GM12878 (cell line): ENCODE data around the gene SPIRE2. TPM values are rescaled to one million over a fixed set of nuclear protein-coding genes. Genes with fewer than 3 reads are reported as not detected.

Experiments used
- ATAC-seq: fragments of 200-7000 bp; cut with Tn5 transposase; 3 replicates; pipeline ENCODE4 v1.9.1; 2020; ENCODE audit warnings: mild to moderate bottlenecking, moderate library complexity
- BruUV-seq: library from RNA; stranded (reverse); fragments of 400-500 nt; replicated peaks from 2 replicates; lab custom pipeline; 2021; lab: Mats Ljungman, UMichigan
- CTCF ChIA-PET: fragments of 300-600 bp; sonication (Branson Sonifier 250); formaldehyde crosslinking; extraction: SDS; loops from one replicate; lab custom pipeline; 2021; ENCODE audit warnings: inconsistent platforms; lab: Yijun Ruan, JAX
- POLR2A ChIA-PET: fragments of 350-600 bp; formaldehyde crosslinking; extraction: SDS; loops from one replicate; lab custom pipeline; 2021; ENCODE audit warnings: inconsistent platforms; lab: Charles Lee
- RAD21 ChIA-PET: fragments of 300-600 bp; sonication (Branson Sonifier 250); formaldehyde crosslinking; loops from one replicate; lab custom pipeline; 2023; ENCODE audit warnings: antibody characterized with exemption; ENCODE audit not compliant: unreplicated experiment; lab: Charles Lee
- SMC1A ChIA-PET: fragments of 300-600 bp; sonication (Branson Sonifier 250); formaldehyde crosslinking; loops from one replicate; lab custom pipeline; 2023; ENCODE audit not compliant: unreplicated experiment, uncharacterized antibody; lab: Charles Lee
- DNase-seq: peaks from one replicate; pipeline ENCODE4 v3.0.0-alpha.2; 2011; ENCODE audit warnings: low read depth, low spot score
- FAIRE-seq: peaks from 3 replicates; lab custom pipeline; 2011; peaks lifted over from hg19 to GRCh38; lab: Jason Lieb, UNC
- H2AFZ ChIP-seq: 2 replicates; pipeline ENCODE4 v1.6.0; 2011; ENCODE audit warnings: low read depth, low read length, control low read depth; ENCODE audit not compliant: control insufficient read depth
- H3K27ac ChIP-seq: 2 replicates; pipeline ENCODE4 v1.5.1; 2011; ENCODE audit warnings: control low read depth; ENCODE audit not compliant: control insufficient read depth, insufficient read depth
- H3K27me3 ChIP-seq, 2 experiments: replicated peaks in 1 of 2; 2 replicates each; pipeline versions ENCODE4 v1.6.0 to v1.6.1; 2011; ENCODE audit warnings: low read length in 1 of 2; ENCODE audit not compliant: control insufficient read depth in 2 of 2, insufficient read depth in 2 of 2
- H3K36me3 ChIP-seq, 2 experiments: 2 replicates each; pipeline ENCODE4 v1.5.1; 2011; ENCODE audit warnings: low read length in 1 of 2; ENCODE audit not compliant: control insufficient read depth in 2 of 2, insufficient read depth in 2 of 2
- H3K4me1 ChIP-seq: 2 replicates; pipeline ENCODE4 v1.6.1; 2011; ENCODE audit warnings: mild to moderate bottlenecking, low read length, moderate library complexity, mixed read lengths; ENCODE audit not compliant: control insufficient read depth, insufficient read depth
- H3K4me2 ChIP-seq: 2 replicates; pipeline ENCODE4 v1.6.0; 2011; ENCODE audit warnings: control low read depth; ENCODE audit not compliant: control insufficient read depth, insufficient read depth
- H3K4me3 ChIP-seq: fragments of 200-600 bp; sonication (generic); 2 replicates; pipeline ENCODE4 v1.5.1; 2016
- H3K79me2 ChIP-seq: 2 replicates; pipeline ENCODE4 v1.6.0; 2011; ENCODE audit warnings: low read length; ENCODE audit not compliant: control insufficient read depth, insufficient read depth
- H3K9ac ChIP-seq: 2 replicates; pipeline ENCODE4 v1.8.0; 2011; ENCODE audit warnings: low read length, control low read depth, mixed read lengths; ENCODE audit not compliant: control insufficient read depth, insufficient read depth
- H3K9me3 ChIP-seq: replicated peaks from 3 replicates; pipeline ENCODE4 v1.5.1; 2011; ENCODE audit warnings: mild to moderate bottlenecking, low read length; ENCODE audit not compliant: control insufficient read depth, insufficient read depth
- H4K20me1 ChIP-seq: 2 replicates; pipeline ENCODE4 v1.6.0; 2011; ENCODE audit not compliant: control insufficient read depth, insufficient read depth
- ASH2L ChIP-seq: fragments of 300-600, 200-600 bp; sonication (generic); IDR thresholded peaks from 2 replicates; pipeline ENCODE4 v1.6.1; 2017; ENCODE audit warnings: low read depth, mild to moderate bottlenecking, borderline replicate concordance
- ATF7 ChIP-seq: fragments of 450-650 bp; IDR thresholded peaks from 2 replicates; pipeline ENCODE4 v1.6.1; 2016; ENCODE audit warnings: low read depth, mild to moderate bottlenecking
- BACH1 ChIP-seq: fragments of 450-650 bp; IDR thresholded peaks from 2 replicates; pipeline ENCODE4 v1.6.1; 2017; ENCODE audit warnings: mild to moderate bottlenecking, borderline replicate concordance
- BMI1 ChIP-seq: fragments of 450-650 bp; IDR thresholded peaks from 2 replicates; pipeline ENCODE4 v1.6.1; 2016; ENCODE audit warnings: mild to moderate bottlenecking, moderate library complexity, borderline replicate concordance
- ELK1 ChIP-seq: IDR thresholded peaks from 2 replicates; pipeline ENCODE4 v1.6.1; 2012; ENCODE audit warnings: low read depth, low read length, improper control_type of control experiment
- EZH2 ChIP-seq: IDR thresholded peaks from 2 replicates; pipeline ENCODE4 v1.6.1; 2012; ENCODE audit warnings: low read depth, mild to moderate bottlenecking, control low read depth, inconsistent platforms, low read length, borderline replicate concordance; ENCODE audit not compliant: control insufficient read depth
- IKZF1 ChIP-seq: fragments of 450-650 bp; conservative IDR thresholded peaks from 2 replicates; pipeline ENCODE4 v1.6.1; 2017; ENCODE audit warnings: antibody characterized with exemption, mild to moderate bottlenecking
- KDM1A ChIP-seq: fragments of 200-600 bp; sonication (generic); IDR thresholded peaks from 2 replicates; pipeline ENCODE4 v1.6.1; 2016; ENCODE audit warnings: borderline replicate concordance
- MXI1 ChIP-seq: fragments of 150-350 bp; IDR thresholded peaks from 2 replicates; pipeline ENCODE4 v1.6.1; 2011; ENCODE audit warnings: low read depth, mild to moderate bottlenecking, inconsistent platforms, low read length, improper control_type of control experiment
- NRF1 ChIP-seq: conservative IDR thresholded peaks from 2 replicates; pipeline ENCODE4 v1.6.1; 2011; ENCODE audit warnings: mild to moderate bottlenecking, low read depth, low read length, improper control_type of control experiment
- PAX5 ChIP-seq: IDR thresholded peaks from 2 replicates; pipeline ENCODE4 v1.6.1; 2011; ENCODE audit warnings: low read depth, low read length, borderline replicate concordance
- RAD51 ChIP-seq: fragments of 450-650 bp; IDR thresholded peaks from 2 replicates; pipeline ENCODE4 v1.6.1; 2016; ENCODE audit warnings: moderate library complexity, mild to moderate bottlenecking, inconsistent platforms
- RB1 ChIP-seq: fragments of 450-650 bp; formaldehyde crosslinking; IDR thresholded peaks from 2 replicates; pipeline ENCODE4 v1.6.1; 2017; ENCODE audit warnings: mild to moderate bottlenecking, borderline replicate concordance
- RBBP5 ChIP-seq: fragments of 200-600 bp; sonication (generic); conservative IDR thresholded peaks from 2 replicates; pipeline ENCODE4 v1.6.1; 2016
- RUNX3 ChIP-seq: IDR thresholded peaks from 2 replicates; pipeline ENCODE4 v1.6.1; 2012; ENCODE audit warnings: low read length, inconsistent platforms
- STAT1 ChIP-seq: fragments of 450-650 bp; conservative IDR thresholded peaks from 2 replicates; pipeline ENCODE4 v1.6.1; 2014; ENCODE audit warnings: antibody characterized with exemption, mild to moderate bottlenecking
- YY1 ChIP-seq: IDR thresholded peaks from 2 replicates; pipeline ENCODE4 v1.6.1; 2011; ENCODE audit warnings: low read depth, mild to moderate bottlenecking, low read length
- ZNF207 ChIP-seq: fragments of 450-650 bp; IDR thresholded peaks from 2 replicates; pipeline ENCODE4 v1.6.1; 2014; ENCODE audit warnings: antibody characterized with exemption, mild to moderate bottlenecking, borderline replicate concordance
- ZNF274 ChIP-seq: IDR thresholded peaks from one replicate; pipeline ENCODE4 v1.8.0; 2011; ENCODE audit not compliant: insufficient read length, insufficient read depth
- WGBS: methylation state at CpG from one replicate; pipeline ENCODE4 v1.1.6; 2016; ENCODE audit warnings: low lambda C conversion rate; ENCODE audit not compliant: insufficient replicate concordance, insufficient coverage; ENCODE audit errors: missing lambda C conversion rate; 5-methylcytosine and 5-hydroxymethylcytosine counted together
- in situ Hi-C: fragments of 300-500 bp; cut with MboI; formaldehyde crosslinking; loops from 9 replicates; pipeline ENCODE4 v1.14.3; 2018; ENCODE audit warnings: mixed read lengths
- intact Hi-C: fragments of 100-400 bp; cut with micrococcal nuclease; formaldehyde crosslinking; loops from one replicate; pipeline ENCODE4 v1.14.2; 2022; ENCODE audit not compliant: unreplicated experiment
- polyA plus RNA-seq, 11 experiments: library from polyadenylated mRNA; depleted of rRNA in 4 of 11; unstranded in 6 of 11; stranded (reverse) in 5 of 11; fragments of >200 nt; fragmentation: Nextera tagmentation in 4 of 11; fragmentation: Illumina TruSeq in 1 of 11; extraction: Ambion mirVana in 4 of 11; extraction: Trizol in 1 of 11; gene quantifications; 1 replicate in 1 of 11; 2 replicates in 10 of 11; pipeline versions ENCODE4 v1.2.1 to v1.2.3, GENCODE V29; 2011 to 2016; ENCODE audit warnings: inconsistent platforms in 2 of 11, missing spikeins in 2 of 11, low read depth in 1 of 11
- total RNA-seq, 4 experiments: library from RNA; depleted of rRNA in 3 of 4; stranded (reverse); fragments of >200 nt in 3 of 4; fragmentation: Illumina TruSeq in 1 of 4; extraction: Trizol in 1 of 4; gene quantifications; 2 replicates each; pipeline versions ENCODE4 v1.2.1 to v1.2.3, GENCODE V29; 2013 to 2021
- TF ChIP-seq, protein P1 (sequence below): fragments of 450-650 bp; IDR thresholded peaks from 2 replicates; pipeline ENCODE4 v1.6.1; 2017; ENCODE audit warnings: antibody characterized with exemption, mild to moderate bottlenecking, moderate library complexity

SPIRE2 gene
- total and polyA plus RNA-seq, 10 of the 15 experiments (the other 5 are each of a cell fraction or from before 2014, with no cell fraction given), result 0.03 to 0.64 (median 0.27) TPM; not detected in 1

DNA sequence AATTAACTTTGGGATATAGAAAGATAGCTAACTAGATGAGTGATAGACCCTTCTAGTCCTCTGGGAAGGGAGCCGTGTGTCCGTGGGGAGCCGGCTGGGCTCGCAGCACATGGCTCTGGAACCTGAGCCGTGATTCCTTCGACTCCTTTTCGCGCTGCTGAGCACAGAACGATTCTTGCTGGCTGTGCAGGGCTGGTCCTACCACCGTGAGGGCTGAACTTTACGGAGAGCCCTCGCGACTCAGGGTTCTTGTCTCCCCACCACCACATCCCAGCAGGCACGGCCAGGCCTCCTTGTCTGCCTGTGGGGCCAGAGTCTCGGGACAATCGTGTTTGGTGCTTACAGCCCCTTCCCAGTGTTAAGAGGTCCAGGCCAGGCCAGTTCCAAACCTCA is 31.3 kb downstream of the SPIRE2 start (continued):
- TF ChIP-seq, protein P1, sequence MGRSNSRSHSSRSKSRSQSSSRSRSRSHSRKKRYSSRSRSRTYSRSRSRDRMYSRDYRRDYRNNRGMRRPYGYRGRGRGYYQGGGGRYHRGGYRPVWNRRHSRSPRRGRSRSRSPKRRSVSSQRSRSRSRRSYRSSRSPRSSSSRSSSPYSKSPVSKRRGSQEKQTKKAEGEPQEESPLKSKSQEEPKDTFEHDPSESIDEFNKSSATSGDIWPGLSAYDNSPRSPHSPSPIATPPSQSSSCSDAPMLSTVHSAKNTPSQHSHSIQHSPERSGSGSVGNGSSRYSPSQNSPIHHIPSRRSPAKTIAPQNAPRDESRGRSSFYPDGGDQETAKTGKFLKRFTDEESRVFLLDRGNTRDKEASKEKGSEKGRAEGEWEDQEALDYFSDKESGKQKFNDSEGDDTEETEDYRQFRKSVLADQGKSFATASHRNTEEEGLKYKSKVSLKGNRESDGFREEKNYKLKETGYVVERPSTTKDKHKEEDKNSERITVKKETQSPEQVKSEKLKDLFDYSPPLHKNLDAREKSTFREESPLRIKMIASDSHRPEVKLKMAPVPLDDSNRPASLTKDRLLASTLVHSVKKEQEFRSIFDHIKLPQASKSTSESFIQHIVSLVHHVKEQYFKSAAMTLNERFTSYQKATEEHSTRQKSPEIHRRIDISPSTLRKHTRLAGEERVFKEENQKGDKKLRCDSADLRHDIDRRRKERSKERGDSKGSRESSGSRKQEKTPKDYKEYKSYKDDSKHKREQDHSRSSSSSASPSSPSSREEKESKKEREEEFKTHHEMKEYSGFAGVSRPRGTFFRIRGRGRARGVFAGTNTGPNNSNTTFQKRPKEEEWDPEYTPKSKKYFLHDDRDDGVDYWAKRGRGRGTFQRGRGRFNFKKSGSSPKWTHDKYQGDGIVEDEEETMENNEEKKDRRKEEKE, result no peak
- no peak for TF ChIP-seq BMI1
- TF ChIP-seq NRF1, result no peak
- no peak for TF ChIP-seq YY1
- TF ChIP-seq BACH1, result no peak
- no peak for TF ChIP-seq RAD51
- TF ChIP-seq, all 136 proteins: peak for 0

DNA sequence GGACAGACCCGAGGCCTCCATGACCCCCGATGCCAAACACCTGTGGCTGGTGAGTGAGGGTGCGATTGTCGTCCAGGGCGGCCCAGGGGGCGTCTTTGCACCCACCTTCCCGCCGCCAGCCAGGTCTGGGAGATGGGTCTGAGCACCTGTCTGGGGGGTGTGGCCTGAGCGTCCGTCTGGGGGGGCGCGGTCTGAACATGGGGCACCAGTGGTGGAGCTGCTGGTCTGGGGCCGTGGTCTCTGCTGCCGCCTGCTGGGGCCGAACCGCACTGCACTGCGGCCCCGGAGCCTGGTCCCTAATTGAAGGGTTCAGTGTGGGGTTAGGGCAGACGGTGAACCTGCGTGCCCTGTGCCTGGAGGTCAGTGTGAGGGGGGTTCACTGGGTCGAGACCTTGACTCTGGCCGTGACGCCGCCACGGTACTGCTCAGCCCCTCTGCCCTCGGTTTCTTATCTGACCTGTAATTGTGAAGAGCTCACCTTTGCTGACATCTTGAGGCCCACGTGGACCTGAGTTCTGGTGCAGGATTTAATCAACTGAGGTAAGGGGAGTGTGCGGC is 32.6 kb downstream of the SPIRE2 start:
- Histone ChIP-seq H4K20me1 (no peaks in the 10 kb centered on the region), H3K27me3 (no peaks in the 10 kb centered on the region; a peak in 1 of 4 replicates), H3K79me2 (no peaks in the 10 kb centered on the region), H3K4me3 (no peak overlapping the region), H3K9me3 (no peaks in the 10 kb centered on the region), H3K9ac (no peak overlapping the region), H3K27ac (no peak overlapping the region), H2AFZ (no peak overlapping the region), H3K4me2 (no peak overlapping the region), H3K4me1 (peaks cover 22% of the 10 kb centered on the region), H3K36me3 (no peaks in the 10 kb centered on the region)
- peak; percentile 86 for ATAC-seq
- ChIA-PET POLR2A (interaction anchor here (1.0 to 5.2 kb wide), 5 partner anchors 12 to 285 kb away, joined by 3 to 49 read pairs (median 7); partner anchors contain the start of genes CPNE7 and TCF25), RAD21 (interaction anchor here (0.6 to 3.9 kb wide), 18 partner anchors 11 to 258 kb away, joined by 3 to 60 read pairs (median 4); partner anchors contain the start of genes SPATA2L and TCF25), SMC1A (interaction anchor here (0.6 to 3.5 kb wide), 17 partner anchors 12 to 259 kb away, joined by 3 to 44 read pairs (median 3); partner anchors contain the start of gene TCF25), CTCF (interaction anchor here (0.6 to 6.9 kb wide), 37 partner anchors 8 to 261 kb away, joined by 3 to 119 read pairs (median 4); partner anchors contain the start of genes FANCA, SPATA2L and TCF25)
- intact Hi-C loops (loop anchor here (1.0 to 2.0 kb wide), 3 partner anchors 44 to 161 kb away; partner anchors contain the start of gene FANCA), in situ Hi-C loops (loop anchor here (5.0 kb wide), 1 partner anchor 159 kb away; the partner anchor contains the start of gene SPATA2L)
- WGBS, result 4% methylated on average over 28 of the region's 28 CpGs
- FAIRE-seq, result no peak
- no peak for DNase-seq
- BruUV-seq, result no TSS peak
- TF ChIP-seq RB1, result 0 out of 2 replicates have a peak, but pooled peaks have one; percentile 49
- TF ChIP-seq NRF1, result no peak
- peak; percentile 50; the same call in 1 of the 2 replicates for TF ChIP-seq RUNX3
- TF ChIP-seq ATF7, result no peak
- no peak for TF ChIP-seq IKZF1
- no peak for TF ChIP-seq ZNF207
- TF ChIP-seq EZH2, result no peak
- peak; percentile 38; the same call in 1 of the 2 replicates for TF ChIP-seq MXI1
- TF ChIP-seq RBBP5, result no peak
- peak; percentile 12; the same call in 1 of the 2 replicates for TF ChIP-seq PAX5
- TF ChIP-seq ASH2L, result no peak
- TF ChIP-seq KDM1A, result no peak
- no peak for TF ChIP-seq ZNF274
- TF ChIP-seq STAT1, result no peak
- no peak for TF ChIP-seq ELK1
